Kidney (tissue), 14 donors: ENCODE data around the gene CEACAM18. TPM values are rescaled to one million over a fixed set of nuclear protein-coding genes. Genes with fewer than 3 reads are reported as not detected.

Experiments used
- DNase-seq, 5 donors: peaks; one replicate each; pipeline ENCODE4 v3.0.0-alpha.2; 2013 to 2020
- FAIRE-seq: peaks from 2 replicates; lab custom pipeline; 2012; peaks lifted over from hg19 to GRCh38; lab: Jason Lieb, UNC
- H3K27ac ChIP-seq, 2 donors: one replicate each; pipeline ENCODE4 v1.7.0; 2013; ENCODE audit warnings: low read depth in 2 of 2, low read length in 2 of 2, inconsistent platforms in 1 of 2
- H3K27me3 ChIP-seq: one replicate; pipeline ENCODE4 v1.7.1; 2013; ENCODE audit warnings: low read length, inconsistent platforms; ENCODE audit not compliant: control insufficient read depth, insufficient read depth
- H3K36me3 ChIP-seq, 3 donors: one replicate each; pipeline versions ENCODE4 v1.7.0 to v1.7.1; 2013; ENCODE audit warnings: low read length in 3 of 3, control low read depth in 1 of 3, inconsistent platforms in 1 of 3; ENCODE audit not compliant: insufficient read depth in 3 of 3, control insufficient read depth in 2 of 3
- H3K4me1 ChIP-seq, 3 donors: one replicate each; pipeline versions ENCODE4 v1.7.0 to v1.7.1; 2013; ENCODE audit warnings: low read length in 3 of 3, inconsistent platforms in 1 of 3, low read depth in 1 of 3; ENCODE audit not compliant: control insufficient read depth in 2 of 3, insufficient read depth in 2 of 3
- H3K4me3 ChIP-seq, 3 donors: one replicate each; pipeline versions ENCODE4 v1.7.0 to v1.8.1; 2013; ENCODE audit warnings: low read length in 3 of 3, control low read depth in 1 of 3, inconsistent platforms in 1 of 3
- H3K9ac ChIP-seq, 3 donors: one replicate each; pipeline versions ENCODE4 v1.7.0 to v1.7.1; 2013; ENCODE audit warnings: low read length in 3 of 3, control low read depth in 1 of 3, inconsistent platforms in 1 of 3
- H3K9me3 ChIP-seq, 3 donors: one replicate each; pipeline versions ENCODE4 v1.7.0 to v1.7.1; 2013; ENCODE audit warnings: low read length in 3 of 3, control low read depth in 1 of 3, inconsistent platforms in 1 of 3; ENCODE audit not compliant: control insufficient read depth in 2 of 3, insufficient read depth in 1 of 3
- CTCF ChIP-seq: IDR thresholded peaks from 3 replicates; pipeline ENCODE4 v1.5.1; 2012; ENCODE audit warnings: mild to moderate bottlenecking, moderate library complexity, borderline replicate concordance; ENCODE audit not compliant: insufficient read depth; ENCODE audit errors: extremely low read depth
- intact Hi-C: fragments of 100-400 bp; cut with DNase I; formaldehyde crosslinking; loops from one replicate; pipeline ENCODE4 v1.11.1; 2022
- polyA plus RNA-seq: library from polyadenylated mRNA; stranded (reverse); fragments of 350-450 nt; fragmentation: Illumina TruSeq; extraction: RNeasy Lipid Tissue Mini Kit (QIAGEN cat#74804); gene quantifications from one replicate; pipeline ENCODE4 v1.2.3, GENCODE V29; 2014; ENCODE audit warnings: low read depth, low replicate concordance; ENCODE audit not compliant: insufficient read depth
- total RNA-seq: library from RNA; stranded (reverse); fragmentation: NEBNext Ultra II Directional; extraction: Animal tissue kit (Norgen Biotek cat#: 25700); gene quantifications from one replicate; pipeline ENCODE4 v1.2.1, GENCODE V29; 2021
- donor health status: control.
- donor health status: control.
- donor health status: control.
- donor health status: control.
- donor health status: control.
- donor health status: DM: yes; HTN: yes; CAD: no.
- donor health status: Normal renal cell carcinoma (clear cell type).

The CEACAM18 gene
- total and polyA plus RNA-seq, 2 donors from 2014 or later = not detected

- no peaks in the 10 kb centered on the region for H3K27me3 ChIP-seq
- H3K36me3 ChIP-seq = no peaks in the 10 kb centered on the region
- DNase-seq = peak in 1 of 5 donors; percentile 17
These were observed 29.8 kb upstream of the CEACAM18 start for GRCh38 chr19:51448411-51449016.

GRCh38 chr19:51450730-51451307 lies 27.5 kb upstream of the CEACAM18 start:
- Histone ChIP-seq H3K9me3 (peaks cover 0 to 1% (median 0%) of the 10 kb centered on the region in 3 donors), H3K27ac (no peak overlapping the region), H3K27me3 (no peaks in the 10 kb centered on the region), H3K4me1 (no peaks in the 10 kb centered on the region), H3K4me3 (no peak overlapping the region), H3K36me3 (no peaks in the 10 kb centered on the region), H3K9ac (no peak overlapping the region)
- DNase-seq (no peak), FAIRE-seq (no peak)
- no peak for TF ChIP-seq CTCF
- intact Hi-C loops = no loop called here

More at GRCh38 chr19:51448411-51449016, 29.8 kb upstream of the CEACAM18 start:
- Histone ChIP-seq H3K27ac (no peak overlapping the region), H3K9me3 (peaks cover 0 to 2% (median 0%) of the 10 kb centered on the region in 3 donors), H3K9ac (no peak overlapping the region), H3K4me3 (no peak overlapping the region), H3K4me1 (no peaks in the 10 kb centered on the region)
- intact Hi-C loops = no loop called here
- TF ChIP-seq CTCF = no peak
- no peak for FAIRE-seq

- no peak overlapping the region for H3K9ac ChIP-seq
- DNase-seq (no peak), FAIRE-seq (no peak)
- H3K9me3 ChIP-seq = no peaks in the 10 kb centered on the region
- intact Hi-C loops = no loop called here
- TF ChIP-seq CTCF = no peak
- no peaks in the 10 kb centered on the region for H3K4me1 ChIP-seq
- H3K27me3 ChIP-seq = no peaks in the 10 kb centered on the region
- H3K36me3 ChIP-seq = no peaks in the 10 kb centered on the region
- no peak overlapping the region for H3K4me3 ChIP-seq
- H3K27ac ChIP-seq = no peak overlapping the region
These were observed 21.6 kb upstream of the CEACAM18 start for GRCh38 chr19:51456541-51457290.
